Measurements from ENCODE around the gene CEP162.
"Not testable (repeated sequence)": the region's sequence is repeated elsewhere in the genome, so short reads cannot be mapped to it uniquely, and the experiment has no call there.

Gene CEP162

DNA sequence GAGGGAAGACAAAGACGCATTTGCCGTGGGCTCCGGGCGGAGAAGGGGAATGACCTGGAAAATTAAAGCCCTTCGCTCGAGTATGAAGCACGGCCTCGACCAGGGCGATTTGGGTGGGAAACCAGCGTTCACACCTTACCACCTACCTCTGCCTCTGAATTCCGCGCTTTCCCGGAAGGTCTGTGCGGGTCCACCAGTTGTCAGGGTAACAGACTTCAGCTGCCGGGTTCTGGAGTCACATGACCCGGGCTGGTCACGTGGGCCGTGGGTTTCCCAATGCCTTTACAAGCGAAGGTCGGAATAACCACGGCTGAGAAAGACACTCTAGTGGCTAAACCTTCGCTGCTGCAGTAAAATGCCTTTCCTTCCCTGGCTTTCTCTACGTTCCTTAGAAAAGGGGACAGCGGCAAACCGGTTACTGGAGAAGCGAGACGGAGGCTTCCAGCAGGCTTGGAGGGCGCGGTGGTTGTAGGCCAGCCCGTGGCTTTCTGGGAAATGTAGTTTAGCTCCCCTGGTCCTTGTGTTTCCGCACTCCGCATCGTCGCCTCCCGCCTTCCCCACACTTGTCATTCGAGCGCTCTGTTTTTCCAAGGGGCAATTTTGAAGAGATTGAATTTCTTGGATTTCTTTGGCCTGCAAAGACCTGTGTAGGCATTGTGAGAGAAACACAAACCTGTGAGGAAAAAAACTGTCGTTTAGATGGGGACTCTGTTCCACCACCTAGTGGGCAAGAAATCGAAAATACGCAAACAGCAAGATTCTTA is at the start of gene CEP162:
TSS of gene CEP162 (minus strand) at position 210 of the 764 bp plus-strand sequence. CDS start 1,250 bp downstream, outside the sequence.
- peak; percentile 73 to 75 for DNase-seq (ENCODE audit: low read depth in 2 of 2)

GRCh38 chr6:84274856-84275255 is 47.4 kb upstream of the CEP162 start:
- no peak for DNase-seq (ENCODE audit: low read depth in 2 of 2)

- no peak for DNase-seq (ENCODE audit: low read depth in 2 of 2)
Observed at GRCh38 chr6:84273048-84273809, 45.8 kb upstream of the CEP162 start.

DNA sequence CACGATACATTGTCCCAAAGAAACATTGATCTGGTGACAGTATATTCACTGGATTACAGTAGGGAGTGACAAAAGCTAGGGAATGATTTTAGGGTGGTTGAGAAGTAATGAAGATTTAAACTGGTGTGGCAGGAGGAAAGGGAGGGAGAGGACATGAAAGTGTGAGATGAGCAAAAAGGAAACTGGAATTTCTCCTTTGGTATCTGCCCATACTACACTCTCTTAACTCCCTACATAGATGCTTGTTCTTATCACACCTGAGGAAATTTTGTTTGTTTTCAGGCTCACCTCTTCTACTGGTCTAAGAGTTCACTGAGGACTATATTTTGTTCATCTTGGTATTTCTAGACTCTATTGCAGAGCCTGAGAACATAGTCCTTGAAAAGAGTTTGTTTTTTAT is 44.9 kb upstream of the CEP162 start:
- DNase-seq (ENCODE audit: low read depth in 2 of 2): no peak

DNA sequence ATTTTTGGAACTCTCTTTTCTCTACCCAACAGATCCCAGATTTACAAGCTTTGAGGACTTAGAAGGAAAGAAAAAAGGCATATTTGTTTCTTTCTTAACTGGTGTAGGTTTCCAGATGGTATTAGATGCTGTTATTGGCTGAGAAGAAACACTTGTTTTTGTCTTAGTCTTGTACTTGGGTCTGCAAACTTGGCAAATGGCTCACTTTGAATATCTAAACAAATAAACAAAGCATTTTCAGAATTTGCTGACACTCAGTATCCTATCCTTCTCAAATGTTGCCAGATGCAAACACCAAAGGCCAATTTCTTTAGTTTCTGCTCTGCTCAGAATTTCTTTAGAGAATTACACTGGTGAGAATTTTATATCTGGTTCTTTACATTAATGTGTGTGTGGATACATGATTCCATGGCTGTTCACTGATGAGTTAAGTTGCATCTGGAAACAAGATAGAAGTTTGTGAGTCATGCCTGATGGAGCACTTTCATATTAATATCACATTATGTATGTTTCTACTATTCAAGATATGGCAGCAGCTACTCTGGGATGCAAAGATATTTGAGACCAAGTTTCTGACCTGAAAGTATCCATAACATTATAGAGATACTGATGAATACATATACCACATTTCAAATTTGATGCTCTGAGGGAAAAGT is 43.7 kb upstream of the CEP162 start:
- DNase-seq (ENCODE audit: low read depth in 2 of 2): no peak

DNA sequence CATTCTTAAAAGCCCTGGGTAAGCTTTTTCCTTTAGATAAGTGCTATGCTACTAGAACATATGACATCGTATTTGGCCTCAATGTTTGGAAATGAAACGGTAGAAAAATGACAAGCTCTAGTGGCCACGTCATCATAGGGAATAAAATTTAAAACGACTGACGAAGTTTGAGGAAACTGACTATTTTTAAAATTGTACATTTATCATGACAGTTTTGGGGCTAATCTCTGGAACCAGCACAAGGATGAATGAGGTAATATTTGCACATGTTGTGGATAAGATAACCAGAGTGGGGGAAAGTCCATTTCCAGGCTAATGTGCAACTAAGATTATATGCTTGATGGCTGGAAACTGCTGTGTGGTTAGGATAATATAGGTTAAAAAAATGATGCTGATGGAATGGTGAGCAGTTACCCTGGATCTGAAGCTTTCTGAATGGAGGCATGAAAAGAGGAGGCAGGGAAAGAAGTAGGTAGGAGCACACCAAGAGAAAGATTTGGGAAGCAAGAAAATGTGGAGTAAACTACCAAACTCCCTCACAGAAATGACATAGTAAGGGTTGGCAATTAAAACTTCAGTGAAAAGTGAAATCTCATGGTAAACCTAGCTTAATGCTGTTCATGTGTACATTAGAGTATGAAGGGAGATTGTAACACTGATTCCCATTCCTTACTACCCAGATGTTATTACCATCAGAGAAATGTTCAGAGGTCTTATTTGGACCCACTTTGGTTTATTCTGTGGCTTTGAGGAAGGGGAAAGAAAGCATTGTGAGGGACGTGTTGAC is 42.7 kb upstream of the CEP162 start:
- DNase-seq (ENCODE audit: low read depth in 2 of 2): no peak

DNA sequence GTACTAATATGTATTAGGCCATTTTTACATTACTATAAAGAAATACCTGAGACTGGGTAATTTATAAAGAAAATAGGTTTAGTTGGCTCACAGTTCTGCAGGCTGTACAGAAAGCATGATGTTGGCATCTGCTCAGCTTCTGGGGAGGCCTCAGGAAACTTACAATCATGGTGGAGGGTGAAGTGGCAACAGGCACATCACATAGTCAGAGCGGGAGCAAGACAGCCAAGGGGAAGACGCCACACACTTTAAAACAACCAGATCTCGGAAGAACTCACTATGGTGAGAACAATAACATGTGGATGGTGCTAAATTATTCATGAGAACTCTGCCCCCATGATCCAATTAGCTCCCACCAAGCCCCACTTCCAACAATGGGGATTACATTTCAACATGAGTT is 41.3 kb upstream of the CEP162 start:
- DNase-seq (ENCODE audit: low read depth in 2 of 2): no peak

DNA sequence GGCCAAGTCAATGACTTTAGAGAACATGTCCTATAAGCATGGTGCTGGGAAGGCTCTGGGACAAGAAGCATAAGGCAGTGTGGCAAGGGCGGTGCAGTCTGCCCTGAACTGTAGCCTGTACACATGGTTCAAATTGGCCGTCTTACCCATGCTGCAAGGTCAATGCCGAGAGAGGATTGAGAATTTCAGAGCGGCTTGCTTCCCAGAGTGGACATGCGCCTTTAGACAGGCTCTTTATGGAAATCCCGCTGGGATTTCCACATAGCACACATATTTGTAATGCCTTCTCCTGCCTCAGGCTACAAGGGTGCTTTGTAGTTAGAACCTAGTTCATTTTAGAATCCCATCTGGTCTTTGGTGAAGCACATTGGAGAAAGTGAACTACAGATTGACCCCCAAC is 36.1 kb upstream of the CEP162 start:
- DNase-seq (ENCODE audit: low read depth in 2 of 2): no peak

DNA sequence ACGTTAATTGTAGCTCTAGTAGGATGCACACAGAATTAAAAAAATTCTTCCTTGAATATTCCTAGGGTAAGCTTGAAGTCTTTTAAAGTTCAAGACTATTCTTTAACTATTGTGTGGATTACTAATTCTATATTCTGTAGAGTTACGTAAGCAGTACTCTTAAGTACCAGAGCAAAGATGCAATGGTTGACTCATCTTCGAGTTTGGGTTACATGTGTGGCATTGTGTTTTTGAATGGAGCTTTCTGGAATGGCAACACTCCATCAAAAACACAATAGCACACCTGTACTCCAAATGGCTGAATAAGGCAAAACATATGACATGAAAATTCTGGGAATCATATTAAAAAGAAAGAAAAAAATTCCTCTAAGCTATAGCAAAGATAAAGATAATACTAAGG is 33.5 kb upstream of the CEP162 start:
- no peak for DNase-seq (ENCODE audit: low read depth in 2 of 2)

DNA sequence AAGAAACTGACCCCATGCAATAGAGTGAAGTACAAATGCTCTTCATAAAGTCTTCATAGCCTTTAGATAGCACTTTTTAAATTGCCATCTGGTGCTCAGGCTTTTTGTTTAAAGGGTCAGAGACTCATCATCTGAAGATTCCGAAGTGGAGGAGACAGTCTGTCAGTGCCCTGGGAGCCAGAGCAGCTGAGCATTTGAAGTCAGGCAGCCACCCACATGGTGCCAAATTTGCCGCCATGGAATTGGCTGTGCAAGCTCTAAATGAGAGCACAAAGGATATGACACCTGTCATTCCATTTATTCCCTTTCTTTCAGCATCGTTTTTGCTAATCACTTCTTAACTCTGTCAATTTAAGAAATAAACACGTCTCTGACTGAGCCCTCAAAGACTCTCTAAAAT is 32.8 kb upstream of the CEP162 start:
- DNase-seq (ENCODE audit: low read depth in 2 of 2): no peak

GRCh38 chr6:84258866-84259265 is 31.4 kb upstream of the CEP162 start:
- DNase-seq (ENCODE audit: low read depth in 2 of 2): no peak

DNA sequence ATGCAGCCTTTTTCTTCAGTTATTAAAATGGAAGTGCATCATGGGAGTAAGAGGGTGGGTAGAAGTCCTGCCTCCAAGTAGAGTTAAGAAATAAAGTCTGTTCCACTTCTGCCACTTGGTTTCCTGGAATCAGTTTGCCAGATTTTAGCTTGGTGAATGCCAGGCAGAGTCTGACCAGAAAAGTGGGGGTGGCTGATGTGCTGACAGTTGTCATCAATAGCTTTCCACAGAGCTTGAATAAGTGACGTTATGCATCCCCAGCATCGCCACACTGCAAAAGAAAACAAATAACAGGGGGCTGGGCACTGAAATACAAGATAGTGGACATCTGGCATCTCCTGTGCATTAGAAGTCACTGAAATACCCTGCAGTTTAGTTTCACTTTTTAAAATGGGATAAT is 30.8 kb upstream of the CEP162 start:
- no peak for DNase-seq (ENCODE audit: low read depth in 2 of 2)

- no peak for DNase-seq (ENCODE audit: low read depth in 2 of 2)
Observed at GRCh38 chr6:84255641-84256040, 28.2 kb upstream of the CEP162 start.

- no peak for DNase-seq (ENCODE audit: low read depth in 2 of 2)
Observed at GRCh38 chr6:84253380-84253779, 25.9 kb upstream of the CEP162 start.

DNA sequence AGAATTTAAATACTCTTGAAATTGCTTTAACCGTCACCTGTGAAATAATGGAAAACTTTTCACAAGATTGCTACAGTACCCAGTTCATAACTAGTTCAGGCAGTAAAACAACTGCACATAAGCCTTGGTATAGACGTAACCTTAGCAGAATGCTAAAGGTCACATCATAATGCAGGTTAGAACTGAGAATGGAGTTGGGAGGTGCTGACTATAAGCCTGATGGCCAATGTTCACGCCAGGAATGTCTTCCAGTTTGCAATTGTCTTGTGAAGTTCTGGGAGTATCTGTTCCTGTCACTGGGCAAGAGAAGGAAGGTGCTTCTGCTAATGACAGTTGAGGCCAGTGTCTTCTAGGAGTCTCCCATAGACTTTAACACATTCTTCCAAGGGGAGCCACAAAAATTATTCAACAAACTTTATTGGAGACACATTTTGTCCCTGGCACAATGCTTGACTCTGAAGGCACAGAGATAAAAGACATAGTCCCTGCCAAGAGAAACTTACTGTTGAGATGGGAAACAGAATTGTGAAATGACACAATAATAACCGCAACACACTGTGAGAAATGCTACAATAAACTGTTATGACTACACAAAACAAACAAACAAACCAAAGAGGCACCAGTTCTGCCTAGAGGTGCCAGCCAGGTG is 24.6 kb upstream of the CEP162 start:
- no peak for DNase-seq (ENCODE audit: low read depth in 2 of 2)

- no peak for DNase-seq (ENCODE audit: low read depth in 2 of 2)
Observed at GRCh38 chr6:84249724-84250123, 22.3 kb upstream of the CEP162 start.

- DNase-seq (ENCODE audit: low read depth in 2 of 2): not testable (repeated sequence)
Observed at GRCh38 chr6:84244416-84245081, 17.1 kb upstream of the CEP162 start.

DNA sequence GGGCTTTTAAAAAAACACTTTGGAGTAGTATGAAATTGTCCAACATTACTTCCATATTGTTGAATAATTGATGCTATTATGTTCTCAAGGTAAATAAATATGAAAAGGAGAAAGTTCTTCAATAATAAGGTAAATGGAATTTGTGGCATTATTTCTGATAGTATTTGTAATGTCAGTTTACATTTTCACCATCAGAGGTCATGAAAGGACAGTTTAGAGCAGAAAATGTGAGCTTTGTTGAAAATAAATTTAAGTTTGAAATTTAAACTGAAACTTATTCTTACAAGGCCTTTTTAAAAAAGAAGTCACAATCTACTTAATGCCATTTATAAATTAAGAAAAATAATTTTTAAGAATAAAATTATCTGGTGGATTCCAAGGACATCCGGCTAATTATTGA is 15.8 kb upstream of the CEP162 start:
- DNase-seq (ENCODE audit: low read depth in 2 of 2): no peak

DNA sequence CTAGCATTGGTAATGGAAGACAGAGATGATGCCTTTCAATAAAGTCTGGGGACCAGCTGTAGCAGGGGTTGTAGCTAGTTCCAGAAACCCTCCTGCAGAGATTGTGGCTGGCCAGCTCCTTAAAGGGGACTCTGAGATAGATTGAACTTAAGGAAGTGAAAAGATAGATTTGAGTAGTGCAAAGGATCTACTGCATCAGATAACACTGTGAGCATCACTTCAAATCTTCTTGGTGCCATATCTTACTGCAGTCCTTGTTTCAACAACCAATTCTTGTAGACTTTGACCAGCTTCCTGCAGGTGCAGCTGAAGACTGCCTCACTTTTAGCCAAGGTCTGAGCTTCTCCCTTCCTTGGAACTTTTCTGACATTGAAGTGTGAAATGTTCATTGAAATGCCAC is 14.8 kb upstream of the CEP162 start:
- no peak for DNase-seq (ENCODE audit: low read depth in 2 of 2)

GRCh38 chr6:84228198-84228543 is 728 bp upstream of the CEP162 start:
- no peak for DNase-seq (ENCODE audit: low read depth in 2 of 2)

DNA sequence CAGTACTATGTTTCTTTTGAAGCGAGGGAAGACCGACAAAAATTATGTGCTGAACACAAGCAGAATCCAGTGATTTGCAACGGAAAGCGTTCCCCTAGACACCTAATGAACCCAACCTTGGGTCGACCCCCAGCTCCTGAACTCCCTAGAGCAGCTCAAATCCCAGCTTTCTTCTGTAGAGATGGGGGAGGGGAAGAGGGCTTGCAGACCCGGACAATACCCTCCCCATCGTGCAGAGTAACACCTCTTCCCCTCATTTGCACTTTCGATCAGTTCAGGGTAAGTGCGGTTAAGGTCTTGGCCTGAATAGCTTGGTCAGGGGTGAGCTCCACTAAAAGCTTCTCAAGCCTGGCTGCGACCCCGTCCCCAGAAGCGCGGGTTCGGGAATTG is 404 bp downstream of the CEP162 start:
- DNase-seq (ENCODE audit: low read depth in 2 of 2): no peak
